ENCODE measurements around the gene ITGA7. TPM values are rescaled to one million over a fixed set of nuclear protein-coding genes. Genes with fewer than 3 reads are reported as not detected.

The ITGA7 gene
- total RNA-seq, 1 donor from 2014 or later: 25.1 TPM

DNA sequence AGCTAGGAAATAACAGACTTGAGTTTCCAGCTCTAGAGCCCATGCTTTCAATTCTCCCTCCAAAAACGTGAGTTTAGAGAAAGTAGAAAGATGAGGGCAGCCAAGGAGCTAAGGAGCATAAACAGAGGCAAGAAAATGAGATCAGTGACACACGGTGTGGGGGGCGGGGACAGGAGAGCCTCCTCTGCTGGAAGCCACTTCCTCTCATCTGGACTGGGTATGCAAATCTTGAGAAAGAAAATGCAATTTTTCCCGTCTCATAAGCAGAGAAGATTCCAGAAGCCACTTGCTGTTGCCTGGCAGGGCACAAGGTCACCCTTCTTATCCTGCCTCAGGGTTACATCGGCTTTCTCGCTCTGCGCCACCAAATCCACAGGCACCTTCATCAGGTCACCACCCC, 65.0 kb downstream of the ITGA7 start:
- Mint-ChIP-seq H3K4me1 (ENCODE audit: low read depth) (peaks cover 7% of the 10 kb centered on the region), H3K36me3 (ENCODE audit: insufficient read depth) (no peaks in the 10 kb centered on the region)

GRCh38 chr12:55642267-55642666, 65.4 kb downstream of the ITGA7 start:
- H3K4me1 Mint-ChIP-seq (ENCODE audit: low read depth): peaks cover 7% of the 10 kb centered on the region
- no peak for TF ChIP-seq CTCF (IDR thresholded peaks at IDR 0.05; ENCODE audit: unreplicated experiment)
- H3K4me3 Mint-ChIP-seq (ENCODE audit: low read depth): no peak overlapping the region
- no peaks in the 10 kb centered on the region for H3K36me3 Mint-ChIP-seq (ENCODE audit: insufficient read depth)
- no peaks in the 10 kb centered on the region for H3K9me3 Mint-ChIP-seq (ENCODE audit: low read depth)
- no peak for DNase-seq (ENCODE audit: low spot score, unreplicated experiment)
- peaks cover 20% of the 10 kb centered on the region for H3K27me3 Mint-ChIP-seq
- no peak overlapping the region for H3K27ac Mint-ChIP-seq

More for the DNA sequence above, 65.0 kb downstream of the ITGA7 start:
- TF ChIP-seq CTCF (IDR thresholded peaks at IDR 0.05; ENCODE audit: unreplicated experiment): no peak
- Mint-ChIP-seq H3K27me3 (peaks cover 16% of the 10 kb centered on the region), H3K4me3 (ENCODE audit: low read depth) (no peak overlapping the region), H3K9me3 (ENCODE audit: low read depth) (no peaks in the 10 kb centered on the region), H3K27ac (no peak overlapping the region)
- no peak for DNase-seq (ENCODE audit: low spot score, unreplicated experiment)

DNA sequence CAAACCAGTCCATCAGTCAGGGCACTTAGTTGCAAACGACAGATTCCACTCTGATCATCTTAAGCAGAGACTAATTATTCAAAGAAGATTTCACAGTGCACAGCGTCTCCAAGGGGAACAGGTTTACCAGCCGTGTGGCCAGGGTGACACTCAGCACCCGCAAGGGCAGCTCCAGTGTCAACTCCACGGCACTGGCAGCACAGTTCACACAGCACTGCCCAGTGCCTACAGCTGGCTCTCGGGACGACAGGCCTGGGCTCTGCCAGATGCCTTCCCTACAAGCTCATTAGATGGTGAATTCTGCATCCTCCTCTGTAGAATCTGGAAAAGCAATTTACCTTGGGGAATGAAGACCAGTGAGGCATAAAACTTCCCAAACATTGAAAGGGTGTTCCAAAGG, 66.1 kb downstream of the ITGA7 start:
- Mint-ChIP-seq H3K9me3 (ENCODE audit: low read depth) (no peaks in the 10 kb centered on the region), H3K4me1 (ENCODE audit: low read depth) (peaks cover 7% of the 10 kb centered on the region), H3K27me3 (peaks cover 24% of the 10 kb centered on the region), H3K4me3 (ENCODE audit: low read depth) (no peak overlapping the region), H3K36me3 (ENCODE audit: insufficient read depth) (no peaks in the 10 kb centered on the region), H3K27ac (no peak overlapping the region)
- TF ChIP-seq CTCF (IDR thresholded peaks at IDR 0.05; ENCODE audit: unreplicated experiment): no peak
- DNase-seq (ENCODE audit: low spot score, unreplicated experiment): no peak

GRCh38 chr12:55637467-55637866, 70.2 kb downstream of the ITGA7 start:
- no peak for TF ChIP-seq CTCF (IDR thresholded peaks at IDR 0.05; ENCODE audit: unreplicated experiment)
- Mint-ChIP-seq H3K36me3 (ENCODE audit: insufficient read depth) (no peaks in the 10 kb centered on the region), H3K27me3 (peaks cover 24% of the 10 kb centered on the region), H3K4me3 (ENCODE audit: low read depth) (no peak overlapping the region), H3K27ac (no peak overlapping the region), H3K4me1 (ENCODE audit: low read depth) (peaks cover 7% of the 10 kb centered on the region), H3K9me3 (ENCODE audit: low read depth) (no peaks in the 10 kb centered on the region)
- no peak for DNase-seq (ENCODE audit: low spot score, unreplicated experiment)

DNA sequence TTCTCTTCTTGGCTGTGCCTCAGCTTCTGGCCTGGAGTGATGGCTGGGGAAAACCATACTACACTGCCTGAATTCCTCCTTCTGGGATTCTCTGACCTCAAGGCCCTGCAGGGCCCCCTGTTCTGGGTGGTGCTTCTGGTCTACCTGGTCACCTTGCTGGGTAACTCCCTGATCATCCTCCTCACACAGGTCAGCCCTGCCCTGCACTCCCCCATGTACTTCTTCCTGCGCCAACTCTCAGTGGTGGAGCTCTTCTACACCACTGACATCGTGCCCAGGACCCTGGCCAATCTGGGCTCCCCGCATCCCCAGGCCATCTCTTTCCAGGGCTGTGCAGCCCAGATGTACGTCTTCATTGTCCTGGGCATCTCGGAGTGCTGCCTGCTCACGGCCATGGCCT, 70.9 kb downstream of the ITGA7 start, which contains the start of gene OR10P1:
Gene OR10P1, plus strand, starts transcription at position 40 of the 400 bp plus-strand sequence. Its CDS starts 0 bp downstream, at position 40.
- Mint-ChIP-seq H3K4me1 (ENCODE audit: low read depth) (peaks cover 7% of the 10 kb centered on the region), H3K36me3 (ENCODE audit: insufficient read depth) (no peaks in the 10 kb centered on the region), H3K4me3 (ENCODE audit: low read depth) (no peak within 1 kb of the TSS), H3K9me3 (ENCODE audit: low read depth) (no peaks in the 10 kb centered on the region), H3K27me3 (peaks cover 20% of the 10 kb centered on the region), H3K27ac (no peak within 1 kb of the TSS)
- DNase-seq (ENCODE audit: low spot score, unreplicated experiment): no peak
- no peak for TF ChIP-seq CTCF (IDR thresholded peaks at IDR 0.05; ENCODE audit: unreplicated experiment)

Measured in progenitor cell of endocrine pancreas (in vitro differentiated cells).